ENCODE results near the gene BST1. TPM values are rescaled to one million over a fixed set of nuclear protein-coding genes. Genes with fewer than 3 reads are reported as not detected.

BST1 gene
- total RNA-seq, 1 experiment from 2014 or later, result 1.4 TPM

- no peak for TF ChIP-seq ZNF425 (CRISPR knock-in tag; conservative IDR thresholded peaks at IDR 0.05)
- TF ChIP-seq, protein P1, sequence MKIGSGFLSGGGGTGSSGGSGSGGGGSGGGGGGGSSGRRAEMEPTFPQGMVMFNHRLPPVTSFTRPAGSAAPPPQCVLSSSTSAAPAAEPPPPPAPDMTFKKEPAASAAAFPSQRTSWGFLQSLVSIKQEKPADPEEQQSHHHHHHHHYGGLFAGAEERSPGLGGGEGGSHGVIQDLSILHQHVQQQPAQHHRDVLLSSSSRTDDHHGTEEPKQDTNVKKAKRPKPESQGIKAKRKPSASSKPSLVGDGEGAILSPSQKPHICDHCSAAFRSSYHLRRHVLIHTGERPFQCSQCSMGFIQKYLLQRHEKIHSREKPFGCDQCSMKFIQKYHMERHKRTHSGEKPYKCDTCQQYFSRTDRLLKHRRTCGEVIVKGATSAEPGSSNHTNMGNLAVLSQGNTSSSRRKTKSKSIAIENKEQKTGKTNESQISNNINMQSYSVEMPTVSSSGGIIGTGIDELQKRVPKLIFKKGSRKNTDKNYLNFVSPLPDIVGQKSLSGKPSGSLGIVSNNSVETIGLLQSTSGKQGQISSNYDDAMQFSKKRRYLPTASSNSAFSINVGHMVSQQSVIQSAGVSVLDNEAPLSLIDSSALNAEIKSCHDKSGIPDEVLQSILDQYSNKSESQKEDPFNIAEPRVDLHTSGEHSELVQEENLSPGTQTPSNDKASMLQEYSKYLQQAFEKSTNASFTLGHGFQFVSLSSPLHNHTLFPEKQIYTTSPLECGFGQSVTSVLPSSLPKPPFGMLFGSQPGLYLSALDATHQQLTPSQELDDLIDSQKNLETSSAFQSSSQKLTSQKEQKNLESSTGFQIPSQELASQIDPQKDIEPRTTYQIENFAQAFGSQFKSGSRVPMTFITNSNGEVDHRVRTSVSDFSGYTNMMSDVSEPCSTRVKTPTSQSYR (CRISPR knock-in tag; IDR thresholded peaks at IDR 0.05), result no peak
- TF ChIP-seq TEAD1 (CRISPR knock-in tag; IDR thresholded peaks at IDR 0.05), result no peak
- no peak for TF ChIP-seq FOXP1 (CRISPR knock-in tag; IDR thresholded peaks at IDR 0.05; ENCODE audit: borderline replicate concordance)
- TF ChIP-seq ZNF232 (CRISPR knock-in tag; IDR thresholded peaks at IDR 0.05), result no peak
- TF ChIP-seq, protein P2, sequence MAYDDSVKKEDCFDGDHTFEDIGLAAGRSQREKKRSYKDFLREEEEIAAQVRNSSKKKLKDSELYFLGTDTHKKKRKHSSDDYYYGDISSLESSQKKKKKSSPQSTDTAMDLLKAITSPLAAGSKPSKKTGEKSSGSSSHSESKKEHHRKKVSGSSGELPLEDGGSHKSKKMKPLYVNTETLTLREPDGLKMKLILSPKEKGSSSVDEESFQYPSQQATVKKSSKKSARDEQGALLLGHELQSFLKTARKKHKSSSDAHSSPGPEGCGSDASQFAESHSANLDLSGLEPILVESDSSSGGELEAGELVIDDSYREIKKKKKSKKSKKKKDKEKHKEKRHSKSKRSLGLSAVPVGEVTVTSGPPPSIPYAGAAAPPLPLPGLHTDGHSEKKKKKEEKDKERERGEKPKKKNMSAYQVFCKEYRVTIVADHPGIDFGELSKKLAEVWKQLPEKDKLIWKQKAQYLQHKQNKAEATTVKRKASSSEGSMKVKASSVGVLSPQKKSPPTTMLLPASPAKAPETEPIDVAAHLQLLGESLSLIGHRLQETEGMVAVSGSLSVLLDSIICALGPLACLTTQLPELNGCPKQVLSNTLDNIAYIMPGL (CRISPR knock-in tag; IDR thresholded peaks at IDR 0.05), result no peak
These were observed 26.8 kb upstream of the BST1 start (continued) for GRCh38 chr4:15676039-15676438.

GRCh38 chr4:15676899-15677298, 26.0 kb upstream of the BST1 start:
- Mint-ChIP-seq H3K4me1 (peaks cover 39% of the 10 kb centered on the region), H3K36me3 (peaks cover 7% of the 10 kb centered on the region), H3K4me3 (no peak overlapping the region; the same call in 1 of the 2 replicates), H3K27ac (no peak overlapping the region), H3K27me3 (ENCODE audit: low read depth) (no peaks in the 10 kb centered on the region), H3K9me3 (no peaks in the 10 kb centered on the region)
- ChIA-PET CTCF (no interaction called here), POLR2A (no interaction called here)
- no peak for DNase-seq (ENCODE audit: low spot score)
- ATAC-seq, result no peak
- TF ChIP-seq HMGA2 (CRISPR knock-in tag; IDR thresholded peaks at IDR 0.05), result no peak
- TF ChIP-seq PRRX2 (CRISPR knock-in tag; IDR thresholded peaks at IDR 0.05), result no peak
- TF ChIP-seq NFYB (CRISPR knock-in tag; conservative IDR thresholded peaks at IDR 0.05; ENCODE audit: low read depth), result no peak
- no peak for TF ChIP-seq E2F5 (CRISPR knock-in tag; IDR thresholded peaks at IDR 0.05)
- TF ChIP-seq E2F4 (CRISPR knock-in tag; IDR thresholded peaks at IDR 0.05; ENCODE audit: borderline replicate concordance, low read depth), result no peak
- TF ChIP-seq MXD4 (CRISPR knock-in tag; IDR thresholded peaks at IDR 0.05; ENCODE audit: borderline replicate concordance), result no peak
- TF ChIP-seq ATF6 (CRISPR knock-in tag; IDR thresholded peaks at IDR 0.05), result no peak
- TF ChIP-seq ESRRA (CRISPR knock-in tag; IDR thresholded peaks at IDR 0.05; ENCODE audit: borderline replicate concordance), result no peak
- TF ChIP-seq CREM (CRISPR knock-in tag; IDR thresholded peaks at IDR 0.05), result no peak
- TF ChIP-seq ETV6 (CRISPR knock-in tag; IDR thresholded peaks at IDR 0.05), result no peak
- TF ChIP-seq ZNF671 (CRISPR knock-in tag; IDR thresholded peaks at IDR 0.05), result no peak
- no peak for TF ChIP-seq SMAD3 (CRISPR knock-in tag; IDR thresholded peaks at IDR 0.05; ENCODE audit: borderline replicate concordance)
- TF ChIP-seq SOX15 (CRISPR knock-in tag; IDR thresholded peaks at IDR 0.05), result no peak
- no peak for TF ChIP-seq EMX1 (CRISPR knock-in tag; IDR thresholded peaks at IDR 0.05)
- no peak for TF ChIP-seq ZNF232 (CRISPR knock-in tag; IDR thresholded peaks at IDR 0.05)
- TF ChIP-seq ZMAT4 (CRISPR knock-in tag; IDR thresholded peaks at IDR 0.05), result no peak
- no peak for TF ChIP-seq ARID4B (CRISPR knock-in tag; IDR thresholded peaks at IDR 0.05; ENCODE audit: borderline replicate concordance)

All from WTC11 (cell line).